ENCODE results near the gene PRG3.
A peak's percentile ranks its signal among the peaks of the same experiment; 100 is the strongest.

Gene PRG3

GRCh38 chr11:57336111-57336666 lies 44.8 kb downstream of the PRG3 start:
- no peak for DNase-seq

- DNase-seq = peak; percentile 65 to 66
Observed at GRCh38 chr11:57335343-57336110, 45.4 kb downstream of the PRG3 start, which contains the start of gene SSRP1. Gene SSRP1 (minus strand): TSS chr11:57335892. CDS start chr11:57335121, 771 bp downstream.

DNA sequence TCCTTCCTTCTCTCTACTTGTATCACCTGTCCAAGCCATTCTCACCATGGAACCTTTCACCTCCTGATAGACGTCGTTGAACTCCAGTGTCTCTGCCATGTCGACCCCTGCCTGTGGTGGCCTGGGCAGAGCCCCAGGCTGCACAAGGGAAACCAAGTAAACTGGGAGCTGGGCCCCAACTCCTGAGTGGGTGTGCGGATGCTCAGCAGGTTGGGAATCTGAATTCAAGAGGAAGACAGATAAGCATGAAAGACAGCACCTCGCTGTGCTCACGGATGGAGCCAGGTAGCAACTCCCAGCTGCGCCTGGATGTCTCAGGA lies 46.0 kb downstream of the PRG3 start:
- no peak for DNase-seq

- no peak for DNase-seq
Observed at GRCh38 chr11:57332694-57333440, 48.1 kb downstream of the PRG3 start.

GRCh38 chr11:57331720-57332119 lies 49.2 kb downstream of the PRG3 start:
- no peak for DNase-seq

GRCh38 chr11:57330029-57330428 lies 50.9 kb downstream of the PRG3 start:
- no peak for DNase-seq

DNA sequence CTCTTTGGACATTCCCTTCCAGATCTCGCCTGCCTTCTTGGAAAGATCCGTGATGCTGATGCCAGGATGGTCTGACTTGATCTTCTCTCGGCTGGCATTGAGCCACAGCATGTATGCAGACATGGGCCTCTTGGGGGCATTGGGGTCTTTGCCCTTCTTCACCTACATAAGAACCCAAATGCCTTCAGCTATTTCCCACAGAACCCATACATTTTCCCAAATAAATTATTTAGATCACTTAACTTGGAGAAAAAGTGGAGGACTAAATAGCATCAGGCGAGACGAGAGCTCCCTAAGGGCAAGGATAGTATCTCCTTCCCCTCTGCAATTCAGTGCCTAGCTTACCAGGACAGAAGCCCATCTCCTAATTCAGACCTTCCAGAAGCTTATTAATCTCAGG lies 53.2 kb downstream of the PRG3 start:
- DNase-seq = no peak

Data from SHP77 (cell line).